ENCODE results near the gene PAH. TPM values are rescaled to one million over a fixed set of nuclear protein-coding genes. Genes with fewer than 3 reads are reported as not detected.
A peak's percentile ranks its signal among the peaks of the same experiment; 100 is the strongest.

PAH gene
- total RNA-seq, 1 donor from 2014 or later = not detected

DNA sequence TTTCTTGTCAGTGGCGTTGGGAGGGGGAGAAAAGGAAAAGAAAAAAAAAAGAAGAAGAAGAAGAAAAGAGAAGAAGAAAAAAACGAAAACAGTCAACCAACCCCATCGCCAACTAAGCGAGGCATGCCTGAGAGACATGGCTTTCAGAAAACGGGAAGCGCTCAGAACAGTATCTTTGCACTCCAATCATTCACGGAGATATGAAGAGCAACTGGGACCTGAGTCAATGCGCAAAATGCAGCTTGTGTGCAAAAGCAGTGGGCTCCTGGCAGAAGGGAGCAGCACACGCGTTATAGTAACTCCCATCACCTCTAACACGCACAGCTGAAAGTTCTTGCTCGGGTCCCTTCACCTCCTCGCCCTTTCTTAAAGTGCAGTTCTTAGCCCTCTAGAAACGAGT is 42.3 kb upstream of the PAH start:
- Mint-ChIP-seq H3K36me3 (ENCODE audit: low read depth) (no peaks in the 10 kb centered on the region), H3K4me1 (peaks cover 28% of the 10 kb centered on the region), H3K4me3 (peak overlapping the region; percentile 50), H3K27ac (peak overlapping the region; percentile 2), H3K27me3 (peaks cover 81% of the 10 kb centered on the region), H3K9me3 (peaks cover 7% of the 10 kb centered on the region)
- ChIA-PET CTCF (no interaction called here), POLR2A (no interaction called here)
- TF ChIP-seq, protein P1, sequence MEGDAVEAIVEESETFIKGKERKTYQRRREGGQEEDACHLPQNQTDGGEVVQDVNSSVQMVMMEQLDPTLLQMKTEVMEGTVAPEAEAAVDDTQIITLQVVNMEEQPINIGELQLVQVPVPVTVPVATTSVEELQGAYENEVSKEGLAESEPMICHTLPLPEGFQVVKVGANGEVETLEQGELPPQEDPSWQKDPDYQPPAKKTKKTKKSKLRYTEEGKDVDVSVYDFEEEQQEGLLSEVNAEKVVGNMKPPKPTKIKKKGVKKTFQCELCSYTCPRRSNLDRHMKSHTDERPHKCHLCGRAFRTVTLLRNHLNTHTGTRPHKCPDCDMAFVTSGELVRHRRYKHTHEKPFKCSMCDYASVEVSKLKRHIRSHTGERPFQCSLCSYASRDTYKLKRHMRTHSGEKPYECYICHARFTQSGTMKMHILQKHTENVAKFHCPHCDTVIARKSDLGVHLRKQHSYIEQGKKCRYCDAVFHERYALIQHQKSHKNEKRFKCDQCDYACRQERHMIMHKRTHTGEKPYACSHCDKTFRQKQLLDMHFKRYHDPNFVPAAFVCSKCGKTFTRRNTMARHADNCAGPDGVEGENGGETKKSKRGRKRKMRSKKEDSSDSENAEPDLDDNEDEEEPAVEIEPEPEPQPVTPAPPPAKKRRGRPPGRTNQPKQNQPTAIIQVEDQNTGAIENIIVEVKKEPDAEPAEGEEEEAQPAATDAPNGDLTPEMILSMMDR (IDR thresholded peaks at IDR 0.05) = no peak
- ATAC-seq (ENCODE audit: low read depth) (no peak), DNase-seq (no peak)
- intact Hi-C loops (cut with micrococcal nuclease) = loop anchor here (5.0 to 10.0 kb wide), 2 partner anchors 345 to 483 kb away; no protein-coding TSS in a partner anchor

DNA sequence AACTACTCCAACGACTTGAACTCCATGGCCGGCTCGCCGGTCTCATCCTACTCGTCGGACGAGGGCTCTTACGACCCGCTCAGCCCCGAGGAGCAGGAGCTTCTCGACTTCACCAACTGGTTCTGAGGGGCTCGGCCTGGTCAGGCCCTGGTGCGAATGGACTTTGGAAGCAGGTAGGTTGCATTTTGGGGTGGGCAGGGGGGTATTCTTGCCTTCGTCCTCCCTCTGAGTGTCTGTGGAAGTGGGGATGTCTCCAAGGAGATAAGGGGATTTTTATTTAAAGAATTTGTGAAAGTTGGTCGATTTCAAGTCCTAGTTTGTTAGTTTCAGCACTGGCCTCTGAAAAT is 41.8 kb upstream of the PAH start:
- Mint-ChIP-seq H3K4me1 (peaks cover 28% of the 10 kb centered on the region), H3K36me3 (ENCODE audit: low read depth) (no peaks in the 10 kb centered on the region), H3K9me3 (peaks cover 4% of the 10 kb centered on the region), H3K4me3 (peak overlapping the region; percentile 50), H3K27ac (no peak overlapping the region), H3K27me3 (peaks cover 80% of the 10 kb centered on the region)
- ChIA-PET POLR2A (no interaction called here), CTCF (interaction anchor here (1.0 kb wide), 1 partner anchor 589 kb away, joined by 3 read pairs; no protein-coding TSS in a partner anchor)
- DNase-seq (no peak), ATAC-seq (ENCODE audit: low read depth) (no peak)
- intact Hi-C loops (cut with micrococcal nuclease) = loop anchor here (1.0 to 10.0 kb wide), 3 partner anchors 9 to 483 kb away; no protein-coding TSS in a partner anchor
- TF ChIP-seq, protein P1 (IDR thresholded peaks at IDR 0.05) = no peak

DNA sequence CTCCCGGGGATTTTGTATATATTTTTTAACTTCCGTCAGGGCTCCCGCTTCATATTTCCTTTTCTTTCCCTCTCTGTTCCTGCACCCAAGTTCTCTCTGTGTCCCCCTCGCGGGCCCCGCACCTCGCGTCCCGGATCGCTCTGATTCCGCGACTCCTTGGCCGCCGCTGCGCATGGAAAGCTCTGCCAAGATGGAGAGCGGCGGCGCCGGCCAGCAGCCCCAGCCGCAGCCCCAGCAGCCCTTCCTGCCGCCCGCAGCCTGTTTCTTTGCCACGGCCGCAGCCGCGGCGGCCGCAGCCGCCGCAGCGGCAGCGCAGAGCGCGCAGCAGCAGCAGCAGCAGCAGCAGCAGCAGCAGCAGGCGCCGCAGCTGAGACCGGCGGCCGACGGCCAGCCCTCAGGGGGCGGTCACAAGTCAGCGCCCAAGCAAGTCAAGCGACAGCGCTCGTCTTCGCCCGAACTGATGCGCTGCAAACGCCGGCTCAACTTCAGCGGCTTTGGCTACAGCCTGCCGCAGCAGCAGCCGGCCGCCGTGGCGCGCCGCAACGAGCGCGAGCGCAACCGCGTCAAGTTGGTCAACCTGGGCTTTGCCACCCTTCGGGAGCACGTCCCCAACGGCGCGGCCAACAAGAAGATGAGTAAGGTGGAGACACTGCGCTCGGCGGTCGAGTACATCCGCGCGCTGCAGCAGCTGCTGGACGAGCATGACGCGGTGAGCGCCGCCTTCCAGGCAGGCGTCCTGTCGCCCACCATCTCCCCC is 41.2 kb upstream of the PAH start:
- DNase-seq (no peak), ATAC-seq (ENCODE audit: low read depth) (peak; percentile 73)
- H3K36me3 Mint-ChIP-seq (ENCODE audit: low read depth) = no peaks in the 10 kb centered on the region
- H3K9me3 Mint-ChIP-seq = peaks cover under 1% of the 10 kb centered on the region
- TF ChIP-seq, protein P1 (IDR thresholded peaks at IDR 0.05) = no peak
- H3K27ac Mint-ChIP-seq = no peak overlapping the region
- intact Hi-C loops (cut with micrococcal nuclease) = loop anchor here (1.0 to 10.0 kb wide), 3 partner anchors 8 to 484 kb away; no protein-coding TSS in a partner anchor
- peaks cover 28% of the 10 kb centered on the region for H3K4me1 Mint-ChIP-seq
- peak overlapping the region; percentile 76 for H3K4me3 Mint-ChIP-seq
- ChIA-PET POLR2A (no interaction called here), CTCF (interaction anchor here (1.0 kb wide), 1 partner anchor 590 kb away, joined by 3 read pairs; no protein-coding TSS in a partner anchor)
- H3K27me3 Mint-ChIP-seq = peaks cover 81% of the 10 kb centered on the region

DNA sequence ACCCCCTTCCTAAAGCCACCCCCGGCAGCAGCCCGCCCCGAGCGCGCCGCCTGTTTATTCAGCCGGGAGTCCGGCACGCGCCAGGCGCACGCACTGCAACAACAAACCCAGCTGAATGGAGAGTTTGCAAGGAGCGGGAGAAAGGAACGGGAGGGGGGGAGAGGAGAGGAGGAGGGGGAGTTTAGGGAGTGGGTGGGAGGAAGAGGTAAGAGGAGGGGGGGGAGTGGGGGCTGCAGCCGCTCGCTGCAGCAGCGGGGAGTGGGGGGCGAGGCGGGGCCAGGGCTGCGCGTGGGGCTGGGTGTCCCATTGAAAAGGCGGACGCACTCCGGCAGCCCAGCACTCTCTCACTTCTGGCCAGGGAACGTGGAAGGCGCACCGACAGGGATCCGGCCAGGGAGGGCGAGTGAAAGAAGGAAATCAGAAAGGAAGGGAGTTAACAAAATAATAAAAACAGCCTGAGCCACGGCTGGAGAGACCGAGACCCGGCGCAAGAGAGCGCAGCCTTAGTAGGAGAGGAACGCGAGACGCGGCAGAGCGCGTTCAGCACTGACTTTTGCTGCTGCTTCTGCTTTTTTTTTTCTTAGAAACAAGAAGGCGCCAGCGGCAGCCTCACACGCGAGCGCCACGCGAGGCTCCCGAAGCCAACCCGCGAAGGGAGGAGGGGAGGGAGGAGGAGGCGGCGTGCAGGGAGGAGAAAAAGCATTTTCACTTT is 40.5 kb upstream of the PAH start, which contains the start of gene ASCL1:
TSS of gene ASCL1 (plus strand) at position 336 of the 712 bp plus-strand sequence. CDS start 571 bp downstream, outside the sequence.
- peaks cover 77% of the 10 kb centered on the region for H3K27me3 Mint-ChIP-seq
- CTCF ChIA-PET = interaction anchor here (1.0 kb wide), 1 partner anchor 591 kb away, joined by 3 read pairs; no protein-coding TSS in a partner anchor
- intact Hi-C loops (cut with micrococcal nuclease) = loop anchor here (1.0 to 10.0 kb wide), 3 partner anchors 7 to 485 kb away; no protein-coding TSS in a partner anchor

More for the DNA sequence above, 40.5 kb upstream of the PAH start, which contains the start of gene ASCL1:
- Mint-ChIP-seq H3K9me3 (no peaks in the 10 kb centered on the region), H3K4me3 (peak within 1 kb of the TSS; percentile 76), H3K27ac (no peak within 1 kb of the TSS), H3K36me3 (ENCODE audit: low read depth) (no peaks in the 10 kb centered on the region), H3K4me1 (peaks cover 27% of the 10 kb centered on the region)
- TF ChIP-seq, protein P1 (IDR thresholded peaks at IDR 0.05) = no peak
- DNase-seq (no peak), ATAC-seq (ENCODE audit: low read depth) (peak; percentile 67)
- POLR2A ChIA-PET = no interaction called here

All from activated B cell treated with CpG ODN at 0.5 μM for 24 hours (primary cell).